H1 (cell line): ENCODE measurements around the gene NXPH4. TPM values are rescaled to one million over a fixed set of nuclear protein-coding genes. Genes with fewer than 3 reads are reported as not detected.

ENCODE experiments used
- CTCF ChIA-PET: fragments of 300-600 bp; sonication (Branson Sonifier 250); formaldehyde crosslinking; loops from one replicate; lab custom pipeline; 2021; ENCODE audit not compliant: partially characterized antibody; lab: Charles Lee
- POLR2A ChIA-PET: fragments of 300-600 bp; sonication (Branson Sonifier 250); formaldehyde crosslinking; loops from one replicate; lab custom pipeline; 2021; ENCODE audit warnings: inconsistent platforms; ENCODE audit not compliant: partially characterized antibody; lab: Charles Lee
- DNase-seq, 2 experiments: peaks; one replicate each; pipeline versions ENCODE4 v3.0.0 to v3.0.0-alpha.2; 2010 to 2022; ENCODE audit warnings: low spot score in 2 of 2, low read depth in 1 of 2, mixed read lengths in 1 of 2
- FAIRE-seq: peaks from 2 replicates; lab custom pipeline; 2011; peaks lifted over from hg19 to GRCh38; lab: Jason Lieb, UNC
- H2AFZ ChIP-seq: 2 replicates; pipeline ENCODE4 v1.8.1; 2012; ENCODE audit warnings: low read length, inconsistent platforms
- H2AK5ac ChIP-seq: 2 replicates; pipeline ENCODE4 v1.6.1; 2013; ENCODE audit warnings: low read depth, low read length
- H2BK120ac ChIP-seq: replicated peaks from 2 replicates; pipeline ENCODE3; 2013; ENCODE audit warnings: low read depth, low read length, inconsistent platforms
- H2BK12ac ChIP-seq: 2 replicates; pipeline ENCODE4 v1.6.1; 2013; ENCODE audit warnings: low read depth, low read length
- H2BK15ac ChIP-seq: 2 replicates; pipeline ENCODE4 v1.6.1; 2013; ENCODE audit warnings: low read length
- H2BK20ac ChIP-seq: 2 replicates; pipeline ENCODE4 v1.6.1; 2013; ENCODE audit warnings: low read length
- H2BK5ac ChIP-seq: 2 replicates; pipeline ENCODE4 v1.6.1; 2013; ENCODE audit warnings: low read depth, low read length
- H3K14ac ChIP-seq: 2 replicates; pipeline ENCODE4 v1.6.1; 2013; ENCODE audit warnings: inconsistent platforms; ENCODE audit not compliant: insufficient read length
- H3K18ac ChIP-seq: 2 replicates; pipeline ENCODE4 v1.6.1; 2013; ENCODE audit warnings: low read length; ENCODE audit errors: extremely low read depth
- H3K23ac ChIP-seq: 2 replicates; pipeline ENCODE4 v1.6.1; 2013; ENCODE audit warnings: inconsistent platforms; ENCODE audit not compliant: insufficient read length
- H3K23me2 ChIP-seq: 2 replicates; pipeline ENCODE4 v1.6.1; 2013; ENCODE audit warnings: low read depth, low read length
- H3K27ac ChIP-seq: 2 replicates; pipeline ENCODE4 v1.6.1; 2011; ENCODE audit warnings: low read depth, low read length, inconsistent platforms
- H3K27me3 ChIP-seq, 4 experiments: replicated peaks in 1 of 4; 1 replicate in 1 of 4; 2 replicates in 3 of 4; pipeline versions ENCODE4 v1.6.1 to v1.8.1; 2011 to 2013; ENCODE audit warnings: low read length in 3 of 4, mild to moderate bottlenecking in 3 of 4, inconsistent platforms in 2 of 4, mixed read lengths in 2 of 4, moderate library complexity in 1 of 4; ENCODE audit not compliant: control insufficient read depth in 3 of 4, insufficient read depth in 3 of 4; ENCODE audit errors: extremely low read depth in 1 of 4
- H3K36me3 ChIP-seq, 4 experiments: 2 replicates each; pipeline versions ENCODE4 v1.6.1 to v1.8.1; 2011 to 2013; ENCODE audit warnings: mild to moderate bottlenecking in 4 of 4, low read length in 3 of 4, moderate library complexity in 2 of 4, control low read depth in 1 of 4, inconsistent platforms in 1 of 4; ENCODE audit not compliant: insufficient read depth in 4 of 4, control insufficient read depth in 2 of 4
- H3K4ac ChIP-seq: replicated peaks from 2 replicates; pipeline ENCODE3; 2013; ENCODE audit warnings: low read length, low read depth, mixed read lengths, inconsistent platforms; ENCODE audit not compliant: insufficient read length
- H3K4me1 ChIP-seq, 4 experiments: replicated peaks in 1 of 4; 1 replicate in 1 of 4; 2 replicates in 3 of 4; pipeline versions ENCODE4 v1.6.1 to v1.8.1; 2011 to 2013; ENCODE audit warnings: low read length in 3 of 4, inconsistent platforms in 2 of 4, mixed read lengths in 1 of 4; ENCODE audit not compliant: insufficient read depth in 4 of 4, control insufficient read depth in 3 of 4
- H3K4me2 ChIP-seq, 2 experiments: 2 replicates each; pipeline versions ENCODE4 v1.6.1 to v1.8.1; 2011 to 2013; ENCODE audit warnings: low read depth in 2 of 2, low read length in 2 of 2, control low read depth in 1 of 2, inconsistent platforms in 1 of 2, mild to moderate bottlenecking in 1 of 2; ENCODE audit not compliant: insufficient read depth in 1 of 2
- H3K4me3 ChIP-seq, 4 experiments: fragments of 200-600, 300-600 bp in 1 of 4; sonication (generic), shearing (Covaris generic), sonication (Bioruptor Twin) in 1 of 4; 2 replicates each; pipeline versions ENCODE4 v1.5.1 to v1.8.1; 2011 to 2016; ENCODE audit warnings: low read length in 4 of 4, low read depth in 3 of 4, control low read depth in 2 of 4, inconsistent platforms in 2 of 4, mild to moderate bottlenecking in 2 of 4, mixed read lengths in 1 of 4, moderate library complexity in 1 of 4; ENCODE audit not compliant: insufficient read depth in 2 of 4; ENCODE audit errors: extremely low read depth in 1 of 4
- H3K56ac ChIP-seq: replicated peaks from 2 replicates; pipeline ENCODE3; 2013; ENCODE audit warnings: low read depth, mild to moderate bottlenecking, mixed read lengths, low read length, inconsistent platforms; ENCODE audit not compliant: insufficient read length
- H3K79me1 ChIP-seq: 2 replicates; pipeline ENCODE4 v1.6.1; 2013; ENCODE audit warnings: low read depth, low read length, control low read depth
- H3K79me2 ChIP-seq, 2 experiments: 2 replicates each; pipeline versions ENCODE4 v1.6.1 to v1.8.1; 2012 to 2013; ENCODE audit warnings: low read length in 2 of 2, mild to moderate bottlenecking in 2 of 2, inconsistent platforms in 1 of 2; ENCODE audit not compliant: insufficient read depth in 2 of 2, control insufficient read depth in 1 of 2
- H3K9ac ChIP-seq, 4 experiments: replicated peaks in 1 of 4; 1 replicate in 1 of 4; 2 replicates in 3 of 4; pipeline versions ENCODE4 v1.6.1 to v1.8.1; 2011 to 2013; ENCODE audit warnings: low read depth in 3 of 4, low read length in 3 of 4, control low read depth in 2 of 4, mild to moderate bottlenecking in 2 of 4, moderate library complexity in 2 of 4, inconsistent platforms in 1 of 4; ENCODE audit errors: extremely low read depth in 1 of 4
- H3K9me3 ChIP-seq, 2 experiments: 2 replicates each; pipeline versions ENCODE4 v1.6.1 to v1.8.1; 2012 to 2013; ENCODE audit warnings: mild to moderate bottlenecking in 2 of 2, moderate library complexity in 2 of 2, control low read depth in 1 of 2, inconsistent platforms in 1 of 2, low read depth in 1 of 2, low read length in 1 of 2, mixed read lengths in 1 of 2; ENCODE audit not compliant: insufficient read depth in 2 of 2
- H4K20me1 ChIP-seq, 2 experiments: replicated peaks in 1 of 2; 2 replicates each; pipeline versions ENCODE3 to v1.8.1; 2011 to 2013; ENCODE audit warnings: inconsistent platforms in 2 of 2, low read length in 2 of 2, mild to moderate bottlenecking in 1 of 2; ENCODE audit not compliant: insufficient read depth in 2 of 2, control insufficient read depth in 1 of 2
- H4K5ac ChIP-seq: 2 replicates; pipeline ENCODE4 v1.6.1; 2013; ENCODE audit warnings: low read length, low read depth, mixed read lengths, inconsistent platforms; ENCODE audit not compliant: insufficient read length
- H4K8ac ChIP-seq: 2 replicates; pipeline ENCODE4 v1.8.0; 2013; ENCODE audit warnings: mild to moderate bottlenecking, moderate library complexity, low read length, inconsistent platforms; ENCODE audit not compliant: insufficient read depth; ENCODE audit errors: extremely low read depth
- H4K91ac ChIP-seq: replicated peaks from 2 replicates; pipeline ENCODE3; 2013; ENCODE audit warnings: low read length, mixed read lengths, inconsistent platforms; ENCODE audit not compliant: insufficient read length
- CBX8 ChIP-seq: fragments of 300-800, 300-1000 bp; sonication (generic); IDR thresholded peaks from 2 replicates; pipeline ENCODE4 v1.7.1; 2016; ENCODE audit warnings: low read depth, low read length, borderline replicate concordance
- HDAC2 ChIP-seq, 2 experiments: fragments of 300-600 bp in 1 of 2; sonication (generic) in 1 of 2; IDR thresholded peaks; 2 replicates each; pipeline ENCODE4 v1.6.1; 2011 to 2012; ENCODE audit warnings: low read depth in 2 of 2, low read length in 2 of 2, mild to moderate bottlenecking in 2 of 2, moderate library complexity in 2 of 2, borderline replicate concordance in 1 of 2, inconsistent platforms in 1 of 2
- JUND ChIP-seq: IDR thresholded peaks from 2 replicates; pipeline ENCODE4 v1.6.1; 2011; ENCODE audit warnings: mild to moderate bottlenecking, improper control_type of control experiment, low read length
- NANOG ChIP-seq: IDR thresholded peaks from 2 replicates; pipeline ENCODE4 v1.6.1; 2011; ENCODE audit warnings: low read length, low read depth, mild to moderate bottlenecking, inconsistent platforms; ENCODE audit not compliant: insufficient read depth, poor library complexity, severe bottlenecking
- RFX5 ChIP-seq: IDR thresholded peaks from 2 replicates; pipeline ENCODE4 v1.6.1; 2011; ENCODE audit warnings: low read depth, low read length, improper control_type of control experiment, borderline replicate concordance
- SIN3A ChIP-seq, 2 experiments: IDR thresholded peaks in 1 of 2; conservative IDR thresholded peaks in 1 of 2; 2 replicates each; pipeline ENCODE4 v1.6.1; 2011 to 2012; ENCODE audit warnings: low read length in 2 of 2, improper control_type of control experiment in 1 of 2, low read depth in 1 of 2, mild to moderate bottlenecking in 1 of 2
- SUZ12 ChIP-seq: fragments of 200-600 bp; sonication (generic); IDR thresholded peaks from 2 replicates; pipeline ENCODE4 v1.6.1; 2012; ENCODE audit warnings: mild to moderate bottlenecking, inconsistent platforms, low read length, moderate library complexity, mixed read lengths
- TCF12 ChIP-seq: IDR thresholded peaks from 2 replicates; pipeline ENCODE4 v1.6.1; 2011; ENCODE audit warnings: low read depth, mild to moderate bottlenecking, low read length
- TEAD4 ChIP-seq: IDR thresholded peaks from 2 replicates; pipeline ENCODE4 v1.6.1; 2012; ENCODE audit warnings: low read depth, low read length, inconsistent platforms, mixed read lengths
- WGBS, 2 experiments: shearing (Covaris generic) in 1 of 2; methylation state at CpG; one replicate each; pipeline versions ENCODE4 v1.1.6 to v1.1.7; 2013 to 2015; ENCODE audit warnings: low lambda C conversion rate in 2 of 2, mixed read lengths in 2 of 2, inconsistent platforms in 1 of 2, low coverage in 1 of 2, missing lambda C conversion rate in 1 of 2; ENCODE audit not compliant: insufficient replicate concordance in 2 of 2, insufficient coverage in 1 of 2, insufficient read length in 1 of 2; ENCODE audit errors: extremely low coverage in 1 of 2, missing lambda C conversion rate in 1 of 2; 5-methylcytosine and 5-hydroxymethylcytosine counted together
- polyA plus RNA-seq, 7 experiments: library from polyadenylated mRNA; depleted of rRNA in 3 of 7; stranded (reverse) in 5 of 7; unstranded in 2 of 7; fragments of >200 nt in 5 of 7; fragments of 200-250 nt in 2 of 7; gene quantifications; 1 replicate in 5 of 7; 2 replicates in 1 of 7; 4 replicates in 1 of 7; pipeline versions ENCODE4 v1.2.1 to v1.2.3, GENCODE V29; 2011 to 2013; ENCODE audit warnings: missing spikeins in 2 of 7, mixed read lengths in 2 of 7
- total RNA-seq: library from RNA; stranded (reverse); fragmentation: NEBNext Ultra II Directional; extraction: Animal tissue kit (Norgen Biotek cat#: 25700); gene quantifications from 2 replicates; pipeline ENCODE4 v1.2.1, GENCODE V29; 2021
- TF ChIP-seq, protein P1 (sequence below): IDR thresholded peaks from 2 replicates; pipeline ENCODE4 v1.6.1; 2012; ENCODE audit warnings: low read length, inconsistent platforms

NXPH4 gene
- total and polyA plus RNA-seq, 2 of the 8 experiments (the other 6 are each of a cell fraction or from before 2014, with no cell fraction given) = 0.92 to 1.7 TPM

GRCh38 chr12:57193706-57194245 is 22.8 kb upstream of the NXPH4 start:
- H3K79me2 ChIP-seq = no peaks in the 10 kb centered on the region
- no peaks in the 10 kb centered on the region; the same call in 1 of the 2 replicates for H3K79me1 ChIP-seq
- DNase-seq (no peak), FAIRE-seq (no peak)
- H2AFZ ChIP-seq = no peak overlapping the region
- no peak overlapping the region for H4K8ac ChIP-seq
- H4K91ac ChIP-seq = no peak overlapping the region
- ChIA-PET CTCF (interaction anchor here (0.6 to 20.9 kb wide), 4 partner anchors 17 to 172 kb away, joined by 3 to 389 read pairs (median 4); no protein-coding TSS in a partner anchor), POLR2A (interaction anchor here (0.6 to 11.0 kb wide), 6 partner anchors 8 to 44 kb away, joined by 3 to 91 read pairs (median 6); no protein-coding TSS in a partner anchor)
- no peak overlapping the region for H3K27ac ChIP-seq
- H2BK15ac ChIP-seq = no peak overlapping the region
- H3K4ac ChIP-seq = no peak overlapping the region
- no peaks in the 10 kb centered on the region for H3K9me3 ChIP-seq
- H4K5ac ChIP-seq = no peak overlapping the region
- H2BK20ac ChIP-seq = no peak overlapping the region
- H3K27me3 ChIP-seq = no peaks in the 10 kb centered on the region
- H3K9ac ChIP-seq = no peak overlapping the region
- no peak overlapping the region for H3K18ac ChIP-seq
- no peak overlapping the region for H3K23ac ChIP-seq
- no peak overlapping the region for H2BK12ac ChIP-seq
- no peaks in the 10 kb centered on the region; a peak in 1 of 7 replicates for H3K4me1 ChIP-seq
- no peak overlapping the region for H3K4me3 ChIP-seq
- H3K23me2 ChIP-seq = peaks cover 7% of the 10 kb centered on the region; the same call in 1 of the 2 replicates
- no peak overlapping the region for H2AK5ac ChIP-seq
- H3K14ac ChIP-seq = no peak overlapping the region
- no peak overlapping the region for H3K56ac ChIP-seq
- H3K4me2 ChIP-seq = no peak overlapping the region
- peaks cover 68 to 96% (median 93%) of the 10 kb centered on the region in 4 experiments for H3K36me3 ChIP-seq
- no peak overlapping the region for H2BK120ac ChIP-seq
- H4K20me1 ChIP-seq = peaks cover 6 to 29% of the 10 kb centered on the region in 2 experiments
- 88% methylated on average over 19 of the region's 19 CpGs; no CpG with 5 or more reads in 1 of the 2 experiments for WGBS, 2 experiments
- no peak overlapping the region; the same call in 1 of the 2 replicates for H2BK5ac ChIP-seq
- TF ChIP-seq, protein P1, sequence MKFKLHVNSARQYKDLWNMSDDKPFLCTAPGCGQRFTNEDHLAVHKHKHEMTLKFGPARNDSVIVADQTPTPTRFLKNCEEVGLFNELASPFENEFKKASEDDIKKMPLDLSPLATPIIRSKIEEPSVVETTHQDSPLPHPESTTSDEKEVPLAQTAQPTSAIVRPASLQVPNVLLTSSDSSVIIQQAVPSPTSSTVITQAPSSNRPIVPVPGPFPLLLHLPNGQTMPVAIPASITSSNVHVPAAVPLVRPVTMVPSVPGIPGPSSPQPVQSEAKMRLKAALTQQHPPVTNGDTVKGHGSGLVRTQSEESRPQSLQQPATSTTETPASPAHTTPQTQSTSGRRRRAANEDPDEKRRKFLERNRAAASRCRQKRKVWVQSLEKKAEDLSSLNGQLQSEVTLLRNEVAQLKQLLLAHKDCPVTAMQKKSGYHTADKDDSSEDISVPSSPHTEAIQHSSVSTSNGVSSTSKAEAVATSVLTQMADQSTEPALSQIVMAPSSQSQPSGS = no peak
- no peak for TF ChIP-seq TCF12
- no peak for TF ChIP-seq CBX8
- no peak for TF ChIP-seq NANOG
- no peak for TF ChIP-seq SIN3A (conservative IDR thresholded peaks at IDR 0.05 in 1 of 2, IDR thresholded peaks at IDR 0.05 in 1 of 2; ENCODE audit: low read depth in 1 of 2, low read length in 2 of 2)
- no peak for TF ChIP-seq RFX5
- no peak for TF ChIP-seq HDAC2 (IDR thresholded peaks at IDR 0.05; ENCODE audit: borderline replicate concordance in 1 of 2, low read depth in 2 of 2, low read length in 2 of 2)
- TF ChIP-seq JUND = no peak
- no peak for TF ChIP-seq SUZ12
- TF ChIP-seq TEAD4 = no peak
